GM12864 (cell line): ENCODE results near the gene KLHL5.

Experiments used
- DNase-seq: peaks from one replicate; pipeline ENCODE4 v3.0.0-alpha.2; 2011; ENCODE audit warnings: low read depth
- H3K4me3 ChIP-seq: 2 replicates; pipeline ENCODE4 v1.5.1; 2011; ENCODE audit warnings: mild to moderate bottlenecking, low read depth, low read length, control low read depth
- TF ChIP-seq, protein P1 (sequence below): IDR thresholded peaks from 2 replicates; pipeline ENCODE4 v1.5.1; 2011; ENCODE audit warnings: low read depth, mild to moderate bottlenecking, moderate library complexity, low read length, control low read depth, inconsistent platforms; ENCODE audit errors: missing control alignments

Gene KLHL5

GRCh38 chr4:39114436-39114835 is 52.4 kb downstream of the KLHL5 start:
- H3K4me3 ChIP-seq, result no peak overlapping the region
- no peak for DNase-seq
- TF ChIP-seq, protein P1, sequence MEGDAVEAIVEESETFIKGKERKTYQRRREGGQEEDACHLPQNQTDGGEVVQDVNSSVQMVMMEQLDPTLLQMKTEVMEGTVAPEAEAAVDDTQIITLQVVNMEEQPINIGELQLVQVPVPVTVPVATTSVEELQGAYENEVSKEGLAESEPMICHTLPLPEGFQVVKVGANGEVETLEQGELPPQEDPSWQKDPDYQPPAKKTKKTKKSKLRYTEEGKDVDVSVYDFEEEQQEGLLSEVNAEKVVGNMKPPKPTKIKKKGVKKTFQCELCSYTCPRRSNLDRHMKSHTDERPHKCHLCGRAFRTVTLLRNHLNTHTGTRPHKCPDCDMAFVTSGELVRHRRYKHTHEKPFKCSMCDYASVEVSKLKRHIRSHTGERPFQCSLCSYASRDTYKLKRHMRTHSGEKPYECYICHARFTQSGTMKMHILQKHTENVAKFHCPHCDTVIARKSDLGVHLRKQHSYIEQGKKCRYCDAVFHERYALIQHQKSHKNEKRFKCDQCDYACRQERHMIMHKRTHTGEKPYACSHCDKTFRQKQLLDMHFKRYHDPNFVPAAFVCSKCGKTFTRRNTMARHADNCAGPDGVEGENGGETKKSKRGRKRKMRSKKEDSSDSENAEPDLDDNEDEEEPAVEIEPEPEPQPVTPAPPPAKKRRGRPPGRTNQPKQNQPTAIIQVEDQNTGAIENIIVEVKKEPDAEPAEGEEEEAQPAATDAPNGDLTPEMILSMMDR, result no peak

- TF ChIP-seq, protein P1, result no peak
- DNase-seq, result no peak
- no peak overlapping the region for H3K4me3 ChIP-seq
These were observed 56.1 kb downstream of the KLHL5 start for GRCh38 chr4:39118034-39118658.

- DNase-seq, result no peak
- TF ChIP-seq, protein P1, result no peak
- no peak overlapping the region for H3K4me3 ChIP-seq
These were observed 58.4 kb downstream of the KLHL5 start for GRCh38 chr4:39120418-39120817.

DNA sequence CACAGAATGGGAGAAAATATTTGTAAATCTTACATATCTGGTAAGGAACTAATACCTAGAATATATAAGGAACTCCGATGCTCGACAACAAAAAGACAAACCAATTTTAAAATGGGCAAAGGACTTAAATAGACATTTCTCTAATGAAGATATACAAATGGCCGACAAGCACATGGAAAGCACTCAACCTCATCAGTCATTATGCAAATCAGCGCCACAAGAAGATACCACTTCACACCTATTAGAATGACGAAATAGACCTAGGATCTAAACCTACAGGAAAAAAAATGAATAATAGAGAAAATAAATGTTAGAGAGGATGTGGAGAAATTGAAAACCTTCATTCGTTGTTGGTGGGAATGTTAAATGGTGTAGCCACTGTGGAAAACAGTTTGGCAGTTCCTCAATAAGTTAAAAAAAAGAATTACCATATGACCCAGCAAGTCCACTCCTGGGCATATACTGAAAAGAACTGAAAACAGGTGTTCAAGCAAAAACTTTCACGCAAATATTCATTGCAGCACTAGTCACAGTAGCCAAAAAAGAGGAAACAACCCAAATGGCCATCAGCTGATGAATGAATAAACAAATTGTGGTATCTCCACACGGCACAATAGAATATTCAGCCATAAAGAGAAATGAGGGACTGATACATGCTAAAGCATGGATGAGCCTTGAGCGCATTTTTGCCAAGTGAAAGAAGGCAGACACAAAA is 63.0 kb downstream of the KLHL5 start:
- H3K4me3 ChIP-seq, result no peak overlapping the region

GRCh38 chr4:39125600-39125985 is 63.6 kb downstream of the KLHL5 start:
- H3K4me3 ChIP-seq, result no peak overlapping the region
- DNase-seq, result no peak
- TF ChIP-seq, protein P1, result no peak

More for the DNA sequence above, 63.0 kb downstream of the KLHL5 start:
- TF ChIP-seq, protein P1, result no peak
- peak; percentile 37 for DNase-seq

GRCh38 chr4:39126256-39127095 is 64.4 kb downstream of the KLHL5 start:
- TF ChIP-seq, protein P1, result no peak
- DNase-seq, result no peak
- H3K4me3 ChIP-seq, result no peak overlapping the region
